ENCODE results near the gene RIIAD1. TPM values are rescaled to one million over a fixed set of nuclear protein-coding genes. Genes with fewer than 3 reads are reported as not detected.

RIIAD1 gene
- total RNA-seq, 4 donors from 2014 or later = 1.7 TPM; not detected in 3

- Histone ChIP-seq H3K27ac (replicated peaks in 1 of 4) (no peak overlapping the region), H3K4me1 (no peaks in the 10 kb centered on the region), H3K4me3 (no peak overlapping the region), H3K27me3 (no peaks in the 10 kb centered on the region), H3K9me3 (no peaks in the 10 kb centered on the region), H3K36me3 (peaks cover 22 to 73% (median 43%) of the 10 kb centered on the region in 4 donors)
- TF ChIP-seq CTCF (IDR thresholded peaks at IDR 0.05) (no peak), POLR2A (IDR thresholded peaks at IDR 0.05; ENCODE audit: low read depth) (no peak), POLR2AphosphoS5 (IDR thresholded peaks at IDR 0.05) (no peak), EP300 (IDR thresholded peaks at IDR 0.05) (no peak)
- intact Hi-C loops (cut with DNase I) = loop anchor here (2.0 kb wide), 1 partner anchor 43 kb away; no protein-coding TSS in a partner anchor
- WGBS = 80% methylated on average over 3 of the region's 3 CpGs
- no peak for DNase-seq (ENCODE audit: extremely low spot score)
Observed at GRCh38 chr1:151692226-151692625, 29.1 kb upstream of the RIIAD1 start.

GRCh38 chr1:151693057-151693651, 28.2 kb upstream of the RIIAD1 start:
- DNase-seq (ENCODE audit: extremely low spot score) = no peak
- TF ChIP-seq POLR2A (IDR thresholded peaks at IDR 0.05; ENCODE audit: low read depth) = no peak
- no peak for TF ChIP-seq POLR2AphosphoS5 (IDR thresholded peaks at IDR 0.05)
- TF ChIP-seq EP300 (IDR thresholded peaks at IDR 0.05) = no peak
- peak; percentile 38 to 58 (median 56) for TF ChIP-seq CTCF (IDR thresholded peaks at IDR 0.05)
- H3K36me3 ChIP-seq = peaks cover 27 to 83% (median 52%) of the 10 kb centered on the region in 4 donors
- WGBS = 74% methylated on average over 4 of the region's 4 CpGs
- H3K27ac ChIP-seq (replicated peaks in 1 of 4) = no peak overlapping the region
- H3K9me3 ChIP-seq = no peaks in the 10 kb centered on the region
- no peak overlapping the region for H3K4me3 ChIP-seq
- no peaks in the 10 kb centered on the region for H3K27me3 ChIP-seq
- no peaks in the 10 kb centered on the region for H3K4me1 ChIP-seq
- intact Hi-C loops (cut with DNase I) = loop anchor here (2.0 kb wide), 1 partner anchor 42 kb away; no protein-coding TSS in a partner anchor

- no peak overlapping the region for H3K27ac ChIP-seq (replicated peaks in 1 of 4)
- no peaks in the 10 kb centered on the region for H3K9me3 ChIP-seq
- 100% methylated on average over 5 of the region's 5 CpGs for WGBS
- peaks cover 23 to 56% (median 52%) of the 10 kb centered on the region in 4 donors for H3K36me3 ChIP-seq
- no peaks in the 10 kb centered on the region for H3K4me1 ChIP-seq
- H3K4me3 ChIP-seq = no peak overlapping the region
- H3K27me3 ChIP-seq = no peaks in the 10 kb centered on the region
- DNase-seq (ENCODE audit: extremely low spot score) = peak; percentile 80
- intact Hi-C loops (cut with DNase I) = no loop called here
- TF ChIP-seq POLR2AphosphoS5 (IDR thresholded peaks at IDR 0.05) (no peak), EP300 (IDR thresholded peaks at IDR 0.05) (no peak), POLR2A (IDR thresholded peaks at IDR 0.05; ENCODE audit: low read depth) (no peak), CTCF (IDR thresholded peaks at IDR 0.05) (no peak)
Observed at GRCh38 chr1:151701515-151701914, 19.8 kb upstream of the RIIAD1 start.

- 49% methylated on average over 5 of the region's 8 CpGs for WGBS
- intact Hi-C loops (cut with DNase I) = no loop called here
- Histone ChIP-seq H3K9me3 (no peaks in the 10 kb centered on the region), H3K27ac (replicated peaks in 1 of 4) (no peak overlapping the region), H3K4me3 (no peak overlapping the region), H3K36me3 (peaks cover 14 to 42% (median 38%) of the 10 kb centered on the region in 4 donors), H3K4me1 (no peaks in the 10 kb centered on the region), H3K27me3 (no peaks in the 10 kb centered on the region)
- TF ChIP-seq POLR2AphosphoS5 (IDR thresholded peaks at IDR 0.05) (no peak), CTCF (IDR thresholded peaks at IDR 0.05) (no peak), POLR2A (IDR thresholded peaks at IDR 0.05; ENCODE audit: low read depth) (no peak), EP300 (IDR thresholded peaks at IDR 0.05) (no peak)
- peak; percentile 72 for DNase-seq (ENCODE audit: extremely low spot score)
Observed at GRCh38 chr1:151702936-151703335, 18.4 kb upstream of the RIIAD1 start.
